ENCODE data around the gene FALEC. TPM values are rescaled to one million over a fixed set of nuclear protein-coding genes. Genes with fewer than 3 reads are reported as not detected.
A peak's percentile ranks its signal among the peaks of the same experiment; 100 is the strongest.

Gene FALEC
- polyA plus RNA-seq, 1 donor (not counting 4 experiments of a cell fraction or from before 2014, with no cell fraction given): 0.12 TPM

- FAIRE-seq (peak; percentile 55), DNase-seq (ENCODE audit: low read depth, low spot score) (no peak)
- Histone ChIP-seq H4K20me1 (ENCODE audit: control insufficient read depth, extremely low read depth, insufficient read depth, low read length) (no peaks in the 10 kb centered on the region), H3K36me3 (ENCODE audit: control insufficient read depth in 2 of 2, extremely low read depth in 1 of 2, insufficient read depth in 2 of 2, low read length in 2 of 2) (peaks cover 0 to 2% of the 10 kb centered on the region in 2 experiments), H3K4me3 (ENCODE audit: control insufficient read depth in 2 of 3, extremely low read depth in 1 of 3, insufficient read depth in 2 of 3, low read depth in 1 of 3, low read length in 3 of 3) (peak overlapping the region; percentile 43 to 74 (median 69)), H3K79me2 (ENCODE audit: control insufficient read depth, insufficient read depth, low read length) (peaks cover 13% of the 10 kb centered on the region), H3K9me3 (ENCODE audit: control insufficient read depth, low read depth, low read length) (no peaks in the 10 kb centered on the region), H3K27ac (ENCODE audit: control insufficient read depth, insufficient read depth, low read length) (peak overlapping the region; percentile 99), H3K9ac (ENCODE audit: control insufficient read depth, extremely low read depth, insufficient read depth, low read length) (peak overlapping the region; percentile 99), H3K9me1 (ENCODE audit: control insufficient read depth, extremely low read depth, insufficient read depth, low read length) (peaks cover 3% of the 10 kb centered on the region), H3K4me2 (ENCODE audit: control insufficient read depth, extremely low read depth, insufficient read depth, low read depth, low read length) (peak overlapping the region; percentile 94), H2AFZ (ENCODE audit: control insufficient read depth, low read length) (no peak overlapping the region), H3K27me3 (ENCODE audit: control insufficient read depth, extremely low read depth, insufficient read depth, low read length) (no peaks in the 10 kb centered on the region), H3K4me1 (ENCODE audit: control insufficient read depth, extremely low read depth, insufficient read depth, low read length) (peaks cover 45% of the 10 kb centered on the region)
- TF ChIP-seq EZH2 (IDR thresholded peaks at IDR 0.05; ENCODE audit: low read length) (no peak), CTCF (optimal IDR thresholded peaks at IDR 0.05 in 1 of 3, IDR thresholded peaks at IDR 0.05 in 1 of 3, conservative IDR thresholded peaks at IDR 0.05 in 1 of 3; ENCODE audit: extremely low read depth in 1 of 3, insufficient read depth in 2 of 3, low read length in 3 of 3) (no peak)
- dilution Hi-C loops (cut with MboI; ENCODE audit: extremely low pct_ligation_motif_present, low sequenced_read_pairs): no loop called here
Measured at GRCh38 chr1:150561974-150562445, 46.5 kb downstream of the FALEC start.

GRCh38 chr1:150562446-150563339 lies 47.1 kb downstream of the FALEC start:
- Histone ChIP-seq H3K9me3 (ENCODE audit: control insufficient read depth, low read depth, low read length) (no peaks in the 10 kb centered on the region), H3K4me1 (ENCODE audit: control insufficient read depth, extremely low read depth, insufficient read depth, low read length) (peaks cover 51% of the 10 kb centered on the region), H3K27ac (ENCODE audit: control insufficient read depth, insufficient read depth, low read length) (peak overlapping the region; percentile 99), H3K9ac (ENCODE audit: control insufficient read depth, extremely low read depth, insufficient read depth, low read length) (peak overlapping the region; percentile 99), H3K4me3 (ENCODE audit: control insufficient read depth in 2 of 3, extremely low read depth in 1 of 3, insufficient read depth in 2 of 3, low read depth in 1 of 3, low read length in 3 of 3) (peak overlapping the region in 2 of 3 experiments; percentile 1 to 74), H3K9me1 (ENCODE audit: control insufficient read depth, extremely low read depth, insufficient read depth, low read length) (peaks cover 3% of the 10 kb centered on the region), H3K27me3 (ENCODE audit: control insufficient read depth, extremely low read depth, insufficient read depth, low read length) (no peaks in the 10 kb centered on the region), H3K79me2 (ENCODE audit: control insufficient read depth, insufficient read depth, low read length) (peaks cover 19% of the 10 kb centered on the region), H2AFZ (ENCODE audit: control insufficient read depth, low read length) (no peak overlapping the region), H3K4me2 (ENCODE audit: control insufficient read depth, extremely low read depth, insufficient read depth, low read depth, low read length) (peak overlapping the region; percentile 94), H3K36me3 (ENCODE audit: control insufficient read depth in 2 of 2, extremely low read depth in 1 of 2, insufficient read depth in 2 of 2, low read length in 2 of 2) (peaks cover 0 to 2% of the 10 kb centered on the region in 2 experiments), H4K20me1 (ENCODE audit: control insufficient read depth, extremely low read depth, insufficient read depth, low read length) (peaks cover 3% of the 10 kb centered on the region)
- dilution Hi-C loops (cut with MboI; ENCODE audit: extremely low pct_ligation_motif_present, low sequenced_read_pairs): no loop called here
- DNase-seq (ENCODE audit: low read depth, low spot score) (no peak), FAIRE-seq (no peak)
- TF ChIP-seq EZH2 (IDR thresholded peaks at IDR 0.05; ENCODE audit: low read length) (no peak), CTCF (optimal IDR thresholded peaks at IDR 0.05 in 1 of 3, IDR thresholded peaks at IDR 0.05 in 1 of 3, conservative IDR thresholded peaks at IDR 0.05 in 1 of 3; ENCODE audit: extremely low read depth in 1 of 3, insufficient read depth in 2 of 3, low read length in 3 of 3) (no peak)
